HT-29 (cell line): ENCODE measurements around the gene THAP4. TPM values are rescaled to one million over a fixed set of nuclear protein-coding genes. Genes with fewer than 3 reads are reported as not detected.
A peak's percentile ranks its signal among the peaks of the same experiment; 100 is the strongest.
"Not testable (repeated sequence)": the region's sequence is repeated elsewhere in the genome, so short reads cannot be mapped to it uniquely, and the experiment has no call there.

ENCODE experiments used
- DNase-seq: peaks from one replicate; pipeline ENCODE4 v3.0.0-alpha.2; 2015; ENCODE audit warnings: low spot score
- total RNA-seq: library from RNA; depleted of rRNA; stranded (reverse); fragments of >200 nt; shearing (Covaris generic); gene quantifications from 2 replicates; pipeline ENCODE4 v1.2.3, GENCODE V29; 2014

THAP4 gene
- total RNA-seq, 1 experiment from 2014 or later: 115 TPM

DNA sequence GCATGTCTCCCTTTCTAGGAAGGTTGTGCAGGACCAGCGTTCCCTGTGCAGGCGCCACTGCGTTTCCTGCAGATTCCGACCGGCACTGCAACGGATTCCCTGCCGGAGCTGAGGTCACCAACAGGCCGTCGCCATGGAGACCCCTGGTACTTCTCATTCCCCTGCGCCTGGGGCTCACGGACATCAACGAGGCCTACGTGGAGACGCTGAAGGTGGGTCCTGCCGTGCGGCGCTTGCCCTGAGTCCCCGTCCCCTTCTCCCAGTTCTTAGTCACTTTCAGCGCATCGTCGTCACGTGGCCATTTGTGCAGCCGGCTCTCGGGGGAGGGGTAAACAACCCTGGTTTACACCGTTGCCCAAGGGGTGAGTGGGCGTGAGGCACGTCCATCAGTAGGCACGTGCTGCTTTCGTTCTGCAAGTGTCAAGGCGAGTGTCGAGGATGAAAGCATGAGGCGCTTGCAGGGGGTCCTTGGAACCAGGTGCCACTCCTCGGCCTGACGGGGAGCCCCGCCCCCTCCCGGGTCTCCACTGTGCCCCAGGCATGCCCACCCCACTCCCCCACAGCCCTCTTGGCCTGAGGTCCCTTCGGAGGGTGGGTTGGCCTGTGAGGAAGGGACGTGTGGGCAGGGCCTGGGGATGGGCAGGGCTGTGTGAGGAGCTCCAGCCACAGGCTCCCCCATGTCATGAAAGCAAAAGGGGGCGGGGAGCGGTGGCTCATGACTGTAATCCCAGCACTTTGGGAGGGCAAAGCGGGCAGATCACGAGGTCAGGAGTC lies 29.9 kb upstream of the THAP4 start:
- DNase-seq: no peak

DNA sequence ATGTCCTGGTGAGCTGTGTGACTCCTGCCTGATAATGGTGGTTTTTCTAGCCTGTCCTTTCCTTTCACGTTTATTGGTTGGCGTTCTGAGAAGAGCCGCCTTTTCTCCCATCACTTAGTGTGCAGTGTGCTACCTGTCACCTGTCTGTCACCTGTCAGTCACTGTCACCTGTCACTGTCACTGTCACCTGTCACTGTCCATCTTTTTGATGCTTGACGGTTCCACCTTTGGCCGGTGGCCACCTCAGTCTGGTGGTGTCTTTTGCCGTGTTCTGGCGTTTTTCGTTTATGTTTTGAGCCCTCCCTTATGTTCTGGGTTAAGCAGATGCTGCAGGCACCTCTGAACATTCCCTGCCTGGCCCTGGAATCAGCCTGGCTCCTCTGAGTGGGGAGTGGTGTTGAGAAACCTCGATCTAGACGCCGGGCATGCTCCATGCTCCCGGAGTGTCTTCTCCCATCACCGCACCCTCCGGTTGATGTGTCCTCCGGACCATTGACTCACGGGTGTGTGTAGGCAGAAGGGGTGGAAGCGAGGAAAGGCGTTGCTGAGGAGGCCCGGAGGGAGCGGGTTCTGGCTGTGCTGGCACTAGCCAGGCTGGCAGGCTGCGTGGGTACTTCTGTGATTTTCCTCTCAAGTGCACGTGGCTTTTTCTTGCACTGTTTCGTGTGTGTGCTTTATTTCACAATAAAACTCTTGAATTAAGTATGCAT lies 28.9 kb upstream of the THAP4 start:
- no peak for DNase-seq

GRCh38 chr2:241662731-241663130 lies 25.8 kb upstream of the THAP4 start:
- DNase-seq: not testable (repeated sequence)

DNA sequence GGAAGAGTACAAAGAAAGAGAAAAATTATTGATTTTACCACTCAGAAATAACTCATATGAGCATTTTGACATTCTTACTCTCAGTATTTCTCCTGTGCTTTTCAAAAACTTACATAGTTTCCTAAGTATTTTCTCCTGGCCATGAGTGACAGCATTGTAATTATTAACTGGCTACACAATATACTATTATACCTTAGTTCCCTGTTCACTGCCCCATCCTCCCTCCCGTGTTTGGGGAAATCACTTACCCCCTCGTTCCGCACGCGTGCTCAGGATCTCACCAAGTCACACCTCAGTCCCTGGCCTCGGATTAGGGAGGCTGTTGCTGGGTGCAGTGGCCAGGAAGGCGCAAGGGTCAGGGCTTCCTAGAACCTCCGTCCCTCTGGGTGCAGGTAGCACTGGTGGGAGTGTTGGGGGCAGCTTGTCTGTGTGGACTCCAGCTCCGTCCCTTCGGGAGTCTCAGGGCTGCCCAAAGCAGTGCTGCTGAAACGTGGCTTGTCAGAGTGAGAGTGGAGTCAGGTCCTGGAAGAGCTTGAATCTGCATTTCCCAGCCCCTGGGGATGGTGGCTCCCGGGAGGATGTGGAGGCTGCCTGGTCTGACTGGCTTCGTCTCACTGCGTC lies 23.7 kb upstream of the THAP4 start:
- DNase-seq: no peak

- peak; percentile 78 for DNase-seq
These were observed 22.3 kb upstream of the THAP4 start for GRCh38 chr2:241659150-241659739.

DNA sequence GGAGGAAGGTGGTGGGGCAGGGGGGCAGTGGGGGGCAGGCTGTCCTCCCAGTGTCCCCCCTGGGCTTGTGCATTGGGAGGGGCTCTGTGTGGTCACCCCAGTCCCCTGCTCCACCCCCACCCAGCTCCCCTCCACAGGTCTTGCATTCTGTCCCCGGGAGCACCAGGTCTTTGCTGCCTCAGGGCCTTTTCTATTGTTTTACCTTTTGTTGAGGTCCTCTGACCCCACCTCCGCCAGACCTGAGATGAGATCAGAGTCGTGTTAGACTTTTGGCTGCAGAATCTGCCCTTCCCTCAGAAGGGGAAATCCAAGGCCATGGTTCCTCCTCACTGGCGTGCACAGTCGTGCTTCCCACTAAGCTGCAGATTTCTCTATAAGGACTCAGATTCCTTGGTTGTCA lies 21.3 kb upstream of the THAP4 start:
- no peak for DNase-seq

DNA sequence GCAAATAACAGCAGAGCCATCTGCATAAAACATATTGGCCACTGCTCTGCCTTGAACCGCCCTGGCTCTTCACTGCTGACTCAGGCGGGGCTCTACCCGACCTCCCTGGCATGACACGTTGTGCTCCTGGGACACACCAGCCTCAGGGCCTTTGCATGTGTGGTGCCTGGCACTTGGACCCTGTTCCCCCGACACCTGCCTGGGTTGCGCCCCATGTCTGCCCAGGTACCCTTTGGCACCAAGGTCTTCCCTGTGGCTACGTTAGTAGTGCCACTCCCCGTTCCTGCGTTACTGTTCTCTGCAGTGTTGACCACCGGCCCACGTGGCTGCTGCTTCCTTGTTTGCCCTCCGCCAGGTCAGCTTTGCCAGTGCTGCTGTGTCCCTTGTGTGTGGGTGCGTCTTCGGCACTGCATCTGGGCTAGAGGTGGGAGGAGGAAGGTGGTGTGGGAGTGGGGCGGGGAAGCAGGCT lies 20.9 kb upstream of the THAP4 start:
- DNase-seq: no peak

GRCh38 chr2:241656190-241656741 lies 19.3 kb upstream of the THAP4 start:
- no peak for DNase-seq

GRCh38 chr2:241655516-241656189 lies 18.7 kb upstream of the THAP4 start:
- no peak for DNase-seq

DNA sequence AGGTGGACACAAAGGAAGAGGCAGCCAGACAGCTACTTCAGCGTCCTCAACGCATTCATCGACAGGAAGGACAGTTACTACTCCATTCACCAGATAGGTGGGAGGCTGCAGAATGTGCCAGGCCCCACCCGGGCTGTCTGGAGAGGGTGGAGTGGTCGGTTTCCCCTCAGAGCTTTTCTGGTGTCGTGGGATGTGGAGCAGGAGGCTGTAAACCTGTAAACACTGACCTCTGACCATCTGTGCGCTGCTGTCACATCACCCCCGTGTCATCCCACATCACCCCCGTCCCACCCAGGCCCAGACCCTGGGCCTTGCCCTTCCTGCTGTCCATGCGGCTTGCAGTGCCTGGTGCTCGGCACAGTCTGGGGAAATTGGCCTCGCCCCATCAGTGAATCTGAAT lies 17.6 kb upstream of the THAP4 start:
- DNase-seq: no peak

- DNase-seq: no peak
These were observed 16.3 kb upstream of the THAP4 start for GRCh38 chr2:241653210-241653750.

- DNase-seq: no peak
These were observed 15.8 kb upstream of the THAP4 start for GRCh38 chr2:241652722-241653121.

GRCh38 chr2:241652142-241652541 lies 15.2 kb upstream of the THAP4 start:
- no peak for DNase-seq

GRCh38 chr2:241649927-241650326 lies 13.0 kb upstream of the THAP4 start:
- no peak for DNase-seq

- no peak for DNase-seq
These were observed 12.4 kb upstream of the THAP4 start for GRCh38 chr2:241649404-241649803.

GRCh38 chr2:241648453-241648852 lies 11.5 kb upstream of the THAP4 start:
- no peak for DNase-seq

- no peak for DNase-seq
These were observed 9.1 kb upstream of the THAP4 start for GRCh38 chr2:241645915-241646645.

DNA sequence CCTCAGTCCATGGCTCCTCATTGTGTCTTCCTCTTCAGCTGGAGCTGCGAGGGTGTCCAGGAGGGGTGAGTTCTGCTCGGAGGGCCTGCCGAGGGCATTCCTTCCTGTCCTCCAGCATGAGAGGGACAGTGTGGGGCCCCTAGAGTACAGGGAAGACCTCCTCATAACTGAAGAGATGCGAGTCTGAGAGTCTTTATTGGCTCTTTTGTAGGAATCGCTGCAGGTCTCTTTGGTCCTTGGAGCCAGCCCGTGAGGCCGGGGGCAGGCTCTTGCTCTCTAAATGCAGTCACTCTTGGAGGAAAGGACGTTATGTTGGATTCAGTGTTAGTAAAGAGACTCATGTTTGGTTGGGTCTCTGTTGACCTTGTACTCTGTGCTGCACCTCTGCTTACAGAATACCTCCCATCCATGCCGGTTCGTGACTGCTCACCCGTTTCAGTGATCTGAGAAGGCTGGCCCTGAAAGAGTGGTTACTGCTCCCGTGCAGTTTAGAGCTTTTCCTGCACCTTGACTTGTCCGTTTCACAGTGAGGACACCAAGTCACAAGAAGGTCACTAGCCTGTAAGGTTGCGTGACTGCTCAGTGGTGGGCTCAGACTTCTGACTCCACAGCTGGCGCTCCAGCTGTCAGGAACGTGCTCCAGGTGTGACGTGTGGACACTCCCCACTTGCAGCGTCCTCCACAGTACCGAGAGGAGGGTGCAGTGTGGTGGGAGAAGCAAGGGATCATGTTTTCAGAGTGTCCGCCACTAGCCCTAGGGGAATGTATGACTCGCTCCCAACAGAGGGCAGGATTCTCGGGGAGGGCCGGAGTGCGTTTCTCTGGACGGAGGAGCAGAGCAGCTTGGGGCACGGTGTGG lies 8.3 kb upstream of the THAP4 start:
- no peak for DNase-seq

DNA sequence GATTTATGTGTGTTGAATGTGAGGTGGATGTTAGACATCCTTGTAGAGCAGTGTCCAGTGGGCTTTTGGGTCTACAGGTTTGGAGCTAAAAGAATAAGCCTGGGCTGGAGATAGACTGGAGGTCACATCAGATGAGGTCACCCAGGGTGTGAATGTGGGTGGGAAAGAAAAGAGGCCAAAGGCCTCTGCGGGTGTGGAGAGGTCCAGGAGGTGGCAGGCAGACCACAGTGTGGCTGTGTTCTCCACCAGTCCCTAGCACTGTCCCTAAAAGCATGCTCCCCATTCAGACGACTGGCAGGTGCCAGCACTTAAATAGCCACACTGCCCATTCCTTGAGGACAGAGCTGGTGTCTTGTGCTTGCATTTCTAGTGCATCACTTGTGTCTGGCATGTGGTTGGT lies 4.7 kb upstream of the THAP4 start:
- no peak for DNase-seq
